GM23338 (cell line): ENCODE data around the gene EFCAB6. TPM values are rescaled to one million over a fixed set of nuclear protein-coding genes. Genes with fewer than 3 reads are reported as not detected.

Source experiments
- ATAC-seq: fragments of 200-7000 bp; cut with Tn5 transposase; 3 replicates; pipeline ENCODE4 v1.9.1; 2020
- DNase-seq: peaks from one replicate; pipeline ENCODE4 v3.0.0-alpha.2; 2015; ENCODE audit warnings: low spot score
- H2AFZ ChIP-seq: fragments of 200-600 bp; sonication (generic); 2 replicates; pipeline ENCODE4 v1.8.0; 2016; ENCODE audit warnings: antibody characterized with exemption, mild to moderate bottlenecking, moderate library complexity
- H3F3A ChIP-seq: fragments of 200-600 bp; sonication (generic); replicated peaks from 2 replicates; pipeline ENCODE4 v1.8.0; 2017; ENCODE audit warnings: antibody characterized with exemption, mixed run types, low read depth
- H3K27ac ChIP-seq: fragments of 200-600 bp; sonication (generic); 2 replicates; pipeline ENCODE4 v1.6.1; 2016; ENCODE audit warnings: low read depth
- H3K27me3 ChIP-seq: fragments of 200-600 bp; sonication (generic); 2 replicates; pipeline ENCODE4 v1.8.0; 2016; ENCODE audit warnings: mild to moderate bottlenecking, mixed run types, moderate library complexity; ENCODE audit not compliant: insufficient read depth
- H3K36me3 ChIP-seq: fragments of 200-600 bp; sonication (generic); 2 replicates; pipeline ENCODE4 v1.8.0; 2016; ENCODE audit warnings: mild to moderate bottlenecking; ENCODE audit not compliant: insufficient read depth
- H3K4me1 ChIP-seq: fragments of 200-600 bp; sonication (generic); 2 replicates; pipeline ENCODE4 v1.8.0; 2016; ENCODE audit warnings: mild to moderate bottlenecking, moderate library complexity; ENCODE audit not compliant: insufficient read depth
- H3K4me2 ChIP-seq: fragments of 200-600 bp; sonication (generic); 2 replicates; pipeline ENCODE4 v1.7.1; 2017; ENCODE audit warnings: mixed run types
- H3K4me3 ChIP-seq: fragments of 200-600 bp; sonication (generic); 2 replicates; pipeline ENCODE4 v1.6.1; 2016; ENCODE audit warnings: mixed run types
- H3K79me2 ChIP-seq: fragments of 200-600 bp; sonication (generic); replicated peaks from 2 replicates; pipeline ENCODE4 v1.8.0; 2017; ENCODE audit warnings: mild to moderate bottlenecking; ENCODE audit not compliant: insufficient read depth
- H3K9me2 ChIP-seq: fragments of 200-600 bp; sonication (generic); 2 replicates; pipeline ENCODE4 v1.8.0; 2017; ENCODE audit not compliant: insufficient read depth
- H4K20me1 ChIP-seq: fragments of 200-600 bp; sonication (generic); replicated peaks from 2 replicates; pipeline ENCODE4 v1.8.0; 2017; ENCODE audit warnings: mild to moderate bottlenecking; ENCODE audit not compliant: insufficient read depth
- H3K27ac Mint-ChIP-seq: 2 replicates; pipeline ENCODE4 v1.8.0; 2020; ENCODE audit warnings: inconsistent platforms, mild to moderate bottlenecking, moderate library complexity, mixed read lengths
- H3K27me3 Mint-ChIP-seq: 3 replicates; pipeline ENCODE4 v1.8.0; 2022; ENCODE audit warnings: low read depth, mild to moderate bottlenecking, moderate library complexity, mixed read lengths, inconsistent platforms; ENCODE audit not compliant: insufficient read depth, poor library complexity
- H3K36me3 Mint-ChIP-seq: 3 replicates; pipeline ENCODE4 v1.8.0; 2021; ENCODE audit warnings: low read depth, mild to moderate bottlenecking, inconsistent platforms, moderate library complexity, mixed read lengths
- H3K4me1 Mint-ChIP-seq: 3 replicates; pipeline ENCODE4 v1.8.0; 2020; ENCODE audit warnings: mild to moderate bottlenecking, inconsistent platforms, mixed read lengths
- H3K4me3 Mint-ChIP-seq: 3 replicates; pipeline ENCODE4 v1.8.0; 2021; ENCODE audit warnings: moderate library complexity, mild to moderate bottlenecking, inconsistent platforms, mixed read lengths
- H3K9me3 Mint-ChIP-seq: 3 replicates; pipeline ENCODE4 v1.8.0; 2020; ENCODE audit warnings: moderate library complexity, mild to moderate bottlenecking, inconsistent platforms, mixed read lengths
- CREB1 ChIP-seq: fragments of 250-450 bp; sonication (Bioruptor Pico); IDR thresholded peaks from 2 replicates; pipeline ENCODE4 v1.5.0; 2020; ENCODE audit warnings: low read depth, mild to moderate bottlenecking, moderate library complexity
- EZH2 ChIP-seq: fragments of 200-600 bp; sonication (generic); IDR thresholded peaks from one replicate; pipeline ENCODE4 v1.8.0; 2017; ENCODE audit warnings: antibody characterized with exemption, mild to moderate bottlenecking, low read depth; ENCODE audit not compliant: unreplicated experiment
- NANOG ChIP-seq: IDR thresholded peaks from 2 replicates; pipeline ENCODE4 v1.6.1; 2016; ENCODE audit warnings: antibody characterized with exemption, borderline replicate concordance
- POLR2AphosphoS5 ChIP-seq: IDR thresholded peaks from 2 replicates; pipeline ENCODE4 v1.6.1; 2016; ENCODE audit warnings: antibody characterized with exemption, low read depth
- STAT1 ChIP-seq: IDR thresholded peaks from one replicate; pipeline ENCODE4 v1.6.1; 2016; ENCODE audit warnings: antibody characterized with exemption; ENCODE audit not compliant: unreplicated experiment
- ZNF462 ChIP-seq: fragments of 250-450 bp; sonication (Bioruptor Pico); IDR thresholded peaks from 2 replicates; pipeline ENCODE4 v1.5.0; 2020; ENCODE audit warnings: mild to moderate bottlenecking, moderate library complexity
- polyA plus RNA-seq: library from polyadenylated mRNA; unstranded; fragments of >200 nt; fragmentation: Nextera tagmentation; extraction: Ambion mirVana; gene quantifications from 2 replicates; pipeline ENCODE4 v1.2.1, GENCODE V29; 2016
- total RNA-seq: library from RNA; depleted of rRNA; stranded (reverse); fragments of >200 nt; shearing (Covaris generic); gene quantifications from 2 replicates; pipeline ENCODE4 v1.2.3, GENCODE V29; 2014
- TF ChIP-seq, protein P1 (sequence below): IDR thresholded peaks from 2 replicates; pipeline ENCODE4 v1.6.1; 2016; ENCODE audit warnings: antibody characterized with exemption

EFCAB6 gene
- total and polyA plus RNA-seq, 2 experiments from 2014 or later: 1.1 to 1.8 TPM

DNA sequence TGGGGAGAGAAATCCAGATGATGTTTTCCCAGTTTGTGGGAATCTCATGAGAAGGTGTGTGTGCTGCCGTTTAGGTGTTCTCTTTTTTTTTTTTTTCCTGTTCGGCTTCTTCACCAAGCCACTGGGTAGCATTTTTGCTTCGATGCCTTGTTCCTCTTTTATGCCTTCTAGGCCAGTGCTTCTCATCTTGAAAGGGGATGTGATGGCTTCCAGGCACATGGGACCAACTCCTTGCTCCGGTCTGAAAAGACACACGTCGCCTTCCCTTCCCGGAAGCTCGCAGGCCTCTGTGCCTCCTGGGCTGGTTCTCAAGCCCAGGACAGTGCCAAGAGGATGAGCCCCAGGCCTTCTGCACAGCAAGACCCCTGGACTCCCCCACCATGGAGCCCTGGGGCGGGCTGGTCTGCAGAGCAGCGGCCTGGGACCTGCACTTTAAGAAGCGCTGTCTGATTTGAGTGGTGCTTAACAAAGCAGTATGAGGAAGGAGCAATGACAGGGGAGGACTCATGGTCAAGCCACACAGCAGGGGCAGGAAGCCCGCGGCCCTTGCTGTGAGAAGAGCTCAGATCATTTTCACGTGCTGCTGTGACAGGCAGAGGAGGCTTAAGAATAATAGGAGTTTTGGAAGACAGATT, 241.5 kb downstream of the EFCAB6 start (continued):
- TF ChIP-seq ZNF462 (CRISPR knock-in tag) (no peak), POLR2AphosphoS5 (no peak), EZH2 (no peak)

GRCh38 chr22:43569111-43569510, 243.0 kb downstream of the EFCAB6 start:
- ATAC-seq (no peak), DNase-seq (no peak)
- Histone ChIP-seq H3K36me3 (no peaks in the 10 kb centered on the region), H3K4me1 (peaks cover 7% of the 10 kb centered on the region; the same call in 1 of the 2 replicates), H3K9me2 (0 out of 2 replicates have a peak, but pooled peaks cover 6% of the 10 kb centered on the region), H3K4me2 (no peak overlapping the region), H3F3A (no peaks in the 10 kb centered on the region), H2AFZ (no peak overlapping the region), H3K27me3 (no peaks in the 10 kb centered on the region), H3K27ac (no peak overlapping the region), H3K4me3 (no peak overlapping the region), H4K20me1 (no peaks in the 10 kb centered on the region), H3K79me2 (no peaks in the 10 kb centered on the region)
- Mint-ChIP-seq H3K36me3 (no peaks in the 10 kb centered on the region), H3K4me1 (peaks cover 27% of the 10 kb centered on the region), H3K9me3 (no peaks in the 10 kb centered on the region), H3K27ac (no peak overlapping the region), H3K27me3 (peaks cover 7% of the 10 kb centered on the region), H3K4me3 (no peak overlapping the region)
- no peak for TF ChIP-seq CREB1 (CRISPR knock-in tag)
- TF ChIP-seq STAT1: no peak
- TF ChIP-seq NANOG: no peak
- TF ChIP-seq, protein P1, sequence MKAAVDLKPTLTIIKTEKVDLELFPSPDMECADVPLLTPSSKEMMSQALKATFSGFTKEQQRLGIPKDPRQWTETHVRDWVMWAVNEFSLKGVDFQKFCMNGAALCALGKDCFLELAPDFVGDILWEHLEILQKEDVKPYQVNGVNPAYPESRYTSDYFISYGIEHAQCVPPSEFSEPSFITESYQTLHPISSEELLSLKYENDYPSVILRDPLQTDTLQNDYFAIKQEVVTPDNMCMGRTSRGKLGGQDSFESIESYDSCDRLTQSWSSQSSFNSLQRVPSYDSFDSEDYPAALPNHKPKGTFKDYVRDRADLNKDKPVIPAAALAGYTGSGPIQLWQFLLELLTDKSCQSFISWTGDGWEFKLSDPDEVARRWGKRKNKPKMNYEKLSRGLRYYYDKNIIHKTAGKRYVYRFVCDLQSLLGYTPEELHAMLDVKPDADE: no peak
- TF ChIP-seq ZNF462 (CRISPR knock-in tag): no peak
